Panc1 (cell line): ENCODE data around the gene ICAM2.

Experiments used
- TF ChIP-seq, protein P1 (sequence below): fragments of 450-650 bp; IDR thresholded peaks from 2 replicates; pipeline ENCODE4 v1.5.1; 2017; ENCODE audit warnings: mild to moderate bottlenecking
- TF ChIP-seq, protein P2 (sequence below), 2 experiments: IDR thresholded peaks; 2 replicates each; pipeline ENCODE4 v1.6.1; 2011 to 2012; ENCODE audit warnings: low read depth in 2 of 2, control low read depth in 1 of 2, low read length in 1 of 2, mild to moderate bottlenecking in 1 of 2, moderate library complexity in 1 of 2; ENCODE audit not compliant: insufficient read depth in 1 of 2

- TF ChIP-seq, protein P1, sequence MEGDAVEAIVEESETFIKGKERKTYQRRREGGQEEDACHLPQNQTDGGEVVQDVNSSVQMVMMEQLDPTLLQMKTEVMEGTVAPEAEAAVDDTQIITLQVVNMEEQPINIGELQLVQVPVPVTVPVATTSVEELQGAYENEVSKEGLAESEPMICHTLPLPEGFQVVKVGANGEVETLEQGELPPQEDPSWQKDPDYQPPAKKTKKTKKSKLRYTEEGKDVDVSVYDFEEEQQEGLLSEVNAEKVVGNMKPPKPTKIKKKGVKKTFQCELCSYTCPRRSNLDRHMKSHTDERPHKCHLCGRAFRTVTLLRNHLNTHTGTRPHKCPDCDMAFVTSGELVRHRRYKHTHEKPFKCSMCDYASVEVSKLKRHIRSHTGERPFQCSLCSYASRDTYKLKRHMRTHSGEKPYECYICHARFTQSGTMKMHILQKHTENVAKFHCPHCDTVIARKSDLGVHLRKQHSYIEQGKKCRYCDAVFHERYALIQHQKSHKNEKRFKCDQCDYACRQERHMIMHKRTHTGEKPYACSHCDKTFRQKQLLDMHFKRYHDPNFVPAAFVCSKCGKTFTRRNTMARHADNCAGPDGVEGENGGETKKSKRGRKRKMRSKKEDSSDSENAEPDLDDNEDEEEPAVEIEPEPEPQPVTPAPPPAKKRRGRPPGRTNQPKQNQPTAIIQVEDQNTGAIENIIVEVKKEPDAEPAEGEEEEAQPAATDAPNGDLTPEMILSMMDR = no peak
- TF ChIP-seq, protein P2, sequence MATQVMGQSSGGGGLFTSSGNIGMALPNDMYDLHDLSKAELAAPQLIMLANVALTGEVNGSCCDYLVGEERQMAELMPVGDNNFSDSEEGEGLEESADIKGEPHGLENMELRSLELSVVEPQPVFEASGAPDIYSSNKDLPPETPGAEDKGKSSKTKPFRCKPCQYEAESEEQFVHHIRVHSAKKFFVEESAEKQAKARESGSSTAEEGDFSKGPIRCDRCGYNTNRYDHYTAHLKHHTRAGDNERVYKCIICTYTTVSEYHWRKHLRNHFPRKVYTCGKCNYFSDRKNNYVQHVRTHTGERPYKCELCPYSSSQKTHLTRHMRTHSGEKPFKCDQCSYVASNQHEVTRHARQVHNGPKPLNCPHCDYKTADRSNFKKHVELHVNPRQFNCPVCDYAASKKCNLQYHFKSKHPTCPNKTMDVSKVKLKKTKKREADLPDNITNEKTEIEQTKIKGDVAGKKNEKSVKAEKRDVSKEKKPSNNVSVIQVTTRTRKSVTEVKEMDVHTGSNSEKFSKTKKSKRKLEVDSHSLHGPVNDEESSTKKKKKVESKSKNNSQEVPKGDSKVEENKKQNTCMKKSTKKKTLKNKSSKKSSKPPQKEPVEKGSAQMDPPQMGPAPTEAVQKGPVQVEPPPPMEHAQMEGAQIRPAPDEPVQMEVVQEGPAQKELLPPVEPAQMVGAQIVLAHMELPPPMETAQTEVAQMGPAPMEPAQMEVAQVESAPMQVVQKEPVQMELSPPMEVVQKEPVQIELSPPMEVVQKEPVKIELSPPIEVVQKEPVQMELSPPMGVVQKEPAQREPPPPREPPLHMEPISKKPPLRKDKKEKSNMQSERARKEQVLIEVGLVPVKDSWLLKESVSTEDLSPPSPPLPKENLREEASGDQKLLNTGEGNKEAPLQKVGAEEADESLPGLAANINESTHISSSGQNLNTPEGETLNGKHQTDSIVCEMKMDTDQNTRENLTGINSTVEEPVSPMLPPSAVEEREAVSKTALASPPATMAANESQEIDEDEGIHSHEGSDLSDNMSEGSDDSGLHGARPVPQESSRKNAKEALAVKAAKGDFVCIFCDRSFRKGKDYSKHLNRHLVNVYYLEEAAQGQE (IDR thresholded peaks at IDR 0.05; ENCODE audit: insufficient read depth in 1 of 2, low read depth in 2 of 2, low read length in 1 of 2) = no peak
Observed at GRCh38 chr17:63954402-63955063, 65.9 kb downstream of the ICAM2 start.
